Measurements from ENCODE around the gene SCAMP4.

Gene SCAMP4

GRCh38 chr19:1865172-1866010 is 39.8 kb upstream of the SCAMP4 start:
- ATAC-seq = no peak
- TF ChIP-seq CREB5 (CRISPR knock-in tag; IDR thresholded peaks at IDR 0.05; ENCODE audit: low read depth) = no peak
- no peak for TF ChIP-seq ZFP3 (CRISPR knock-in tag; IDR thresholded peaks at IDR 0.05)
- TF ChIP-seq GLIS3 (CRISPR knock-in tag; IDR thresholded peaks at IDR 0.05) = no peak
- TF ChIP-seq ZFP30 (CRISPR knock-in tag; IDR thresholded peaks at IDR 0.05) = no peak

GRCh38 chr19:1866693-1867348 is 38.4 kb upstream of the SCAMP4 start:
- ATAC-seq = no peak
- TF ChIP-seq ARNTL (CRISPR knock-in tag; IDR thresholded peaks at IDR 0.05; ENCODE audit: borderline replicate concordance, low read depth) (no peak), SNAI2 (CRISPR knock-in tag; IDR thresholded peaks at IDR 0.05) (no peak), TSHZ2 (CRISPR knock-in tag; IDR thresholded peaks at IDR 0.05) (no peak), ZNF565 (CRISPR knock-in tag; conservative IDR thresholded peaks at IDR 0.05; ENCODE audit: low read depth) (no peak), PPARA (CRISPR knock-in tag; IDR thresholded peaks at IDR 0.05; ENCODE audit: borderline replicate concordance) (no peak)

GRCh38 chr19:1867349-1867724 is 37.9 kb upstream of the SCAMP4 start:
- ATAC-seq = no peak
- TF ChIP-seq TCF4 (CRISPR knock-in tag; IDR thresholded peaks at IDR 0.05; ENCODE audit: borderline replicate concordance) = no peak

GRCh38 chr19:1868971-1869370 is 36.2 kb upstream of the SCAMP4 start:
- TF ChIP-seq CSDC2 (CRISPR knock-in tag; IDR thresholded peaks at IDR 0.05) = no peak
- TF ChIP-seq ARNTL (CRISPR knock-in tag; IDR thresholded peaks at IDR 0.05; ENCODE audit: borderline replicate concordance, low read depth) = no peak
- TF ChIP-seq GLIS3 (CRISPR knock-in tag; IDR thresholded peaks at IDR 0.05) = no peak
- TF ChIP-seq PATZ1 (CRISPR knock-in tag; IDR thresholded peaks at IDR 0.05; ENCODE audit: borderline replicate concordance) = no peak
- no peak for TF ChIP-seq CREB5 (CRISPR knock-in tag; IDR thresholded peaks at IDR 0.05; ENCODE audit: low read depth)
- TF ChIP-seq ZC3H10 (CRISPR knock-in tag; IDR thresholded peaks at IDR 0.05) = no peak
- no peak for TF ChIP-seq CSRNP3 (CRISPR knock-in tag; IDR thresholded peaks at IDR 0.05)
- TF ChIP-seq ZNF8 (CRISPR knock-in tag; IDR thresholded peaks at IDR 0.05) = no peak
- no peak for TF ChIP-seq ZFP30 (CRISPR knock-in tag; IDR thresholded peaks at IDR 0.05)
- TF ChIP-seq ZFP3 (CRISPR knock-in tag; IDR thresholded peaks at IDR 0.05) = no peak
- TF ChIP-seq ZNF565 (CRISPR knock-in tag; conservative IDR thresholded peaks at IDR 0.05; ENCODE audit: low read depth) = no peak
- no peak for TF ChIP-seq TOX (CRISPR knock-in tag; IDR thresholded peaks at IDR 0.05; ENCODE audit: borderline replicate concordance)
- ATAC-seq = no peak
